ENCODE results near the gene SLC25A42.

SLC25A42 gene

DNA sequence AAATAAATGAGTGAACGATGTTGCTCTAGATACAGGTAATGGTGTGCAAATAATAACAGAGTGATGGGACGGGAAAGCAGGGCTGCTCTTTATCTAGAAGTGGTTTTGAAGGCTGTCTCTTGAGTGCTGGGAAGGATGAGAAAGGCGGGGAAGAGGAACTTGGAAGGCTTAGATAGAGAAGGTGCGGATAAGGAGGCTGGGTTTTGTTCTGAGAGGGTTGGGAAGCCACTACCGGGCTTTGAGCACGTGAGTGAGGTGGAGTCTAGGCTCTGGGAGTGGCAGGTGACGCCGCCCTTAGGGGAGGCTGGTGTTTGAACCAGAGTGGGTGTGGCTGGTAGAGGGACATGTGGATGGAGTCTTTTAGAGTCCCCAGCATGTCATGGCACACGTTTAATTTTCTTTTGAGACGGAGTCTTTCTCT lies 29.6 kb upstream of the SLC25A42 start:
- in situ Hi-C loops (cut with HindIII; ENCODE audit: low sequenced_read_pairs) = no loop called here
- peak; percentile 58 for DNase-seq (ENCODE audit: low read depth, low spot score)
- TF ChIP-seq, protein P1, sequence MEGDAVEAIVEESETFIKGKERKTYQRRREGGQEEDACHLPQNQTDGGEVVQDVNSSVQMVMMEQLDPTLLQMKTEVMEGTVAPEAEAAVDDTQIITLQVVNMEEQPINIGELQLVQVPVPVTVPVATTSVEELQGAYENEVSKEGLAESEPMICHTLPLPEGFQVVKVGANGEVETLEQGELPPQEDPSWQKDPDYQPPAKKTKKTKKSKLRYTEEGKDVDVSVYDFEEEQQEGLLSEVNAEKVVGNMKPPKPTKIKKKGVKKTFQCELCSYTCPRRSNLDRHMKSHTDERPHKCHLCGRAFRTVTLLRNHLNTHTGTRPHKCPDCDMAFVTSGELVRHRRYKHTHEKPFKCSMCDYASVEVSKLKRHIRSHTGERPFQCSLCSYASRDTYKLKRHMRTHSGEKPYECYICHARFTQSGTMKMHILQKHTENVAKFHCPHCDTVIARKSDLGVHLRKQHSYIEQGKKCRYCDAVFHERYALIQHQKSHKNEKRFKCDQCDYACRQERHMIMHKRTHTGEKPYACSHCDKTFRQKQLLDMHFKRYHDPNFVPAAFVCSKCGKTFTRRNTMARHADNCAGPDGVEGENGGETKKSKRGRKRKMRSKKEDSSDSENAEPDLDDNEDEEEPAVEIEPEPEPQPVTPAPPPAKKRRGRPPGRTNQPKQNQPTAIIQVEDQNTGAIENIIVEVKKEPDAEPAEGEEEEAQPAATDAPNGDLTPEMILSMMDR (IDR thresholded peaks at IDR 0.05; ENCODE audit: low read depth, low read length) = no peak
- H3K4me3 ChIP-seq (ENCODE audit: low read depth, low read length) = peak overlapping the region; percentile 95

DNA sequence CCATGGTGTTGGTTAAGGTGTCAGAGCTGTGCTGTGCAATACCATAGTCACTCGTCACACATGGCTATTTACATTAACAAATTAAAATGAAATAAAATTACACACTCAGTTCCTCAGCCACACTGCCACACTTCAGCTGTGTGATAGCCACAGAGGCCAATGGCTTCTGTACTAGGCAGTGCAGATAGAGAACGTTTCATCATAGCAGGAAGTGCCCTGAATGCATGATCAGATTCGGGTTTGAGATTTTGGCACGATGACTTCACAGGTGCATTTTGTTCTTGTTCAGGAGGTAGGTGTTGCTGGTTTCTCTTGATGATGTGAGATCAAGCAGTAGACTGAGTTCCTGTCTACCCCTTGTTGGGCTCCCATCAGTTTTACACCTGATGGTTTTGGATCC lies 23.9 kb upstream of the SLC25A42 start:
- in situ Hi-C loops (cut with HindIII; ENCODE audit: low sequenced_read_pairs) = no loop called here

DNA sequence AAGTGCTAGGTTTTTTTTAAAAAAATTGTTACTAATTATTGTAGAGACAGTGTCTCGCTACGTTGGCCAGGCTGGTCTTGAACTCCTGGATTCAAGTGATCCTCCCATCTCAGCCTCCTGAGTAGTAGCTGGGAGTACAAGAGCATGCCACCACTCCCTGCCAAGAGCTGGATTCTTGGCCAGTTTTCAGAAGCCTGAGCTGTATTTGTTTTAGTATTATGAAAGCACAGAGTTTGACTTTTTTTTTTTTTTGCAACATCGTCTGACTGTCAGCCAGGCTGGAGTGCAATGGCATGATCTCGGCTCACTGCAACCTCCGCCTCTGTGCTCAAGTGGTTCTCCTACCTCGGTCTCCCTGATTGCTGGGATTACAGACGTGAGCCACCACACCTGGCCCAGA lies 23.4 kb upstream of the SLC25A42 start:
- TF ChIP-seq, protein P1 (IDR thresholded peaks at IDR 0.05; ENCODE audit: low read depth, low read length) = no peak
- no peak overlapping the region for H3K4me3 ChIP-seq (ENCODE audit: low read depth, low read length)
- in situ Hi-C loops (cut with HindIII; ENCODE audit: low sequenced_read_pairs) = no loop called here
- DNase-seq (ENCODE audit: low read depth, low spot score) = peak; percentile 71

More for the DNA sequence above, 23.9 kb upstream of the SLC25A42 start:
- no peak for DNase-seq (ENCODE audit: low read depth, low spot score)
- H3K4me3 ChIP-seq (ENCODE audit: low read depth, low read length) = no peak overlapping the region
- TF ChIP-seq, protein P1 (IDR thresholded peaks at IDR 0.05; ENCODE audit: low read depth, low read length) = no peak

DNA sequence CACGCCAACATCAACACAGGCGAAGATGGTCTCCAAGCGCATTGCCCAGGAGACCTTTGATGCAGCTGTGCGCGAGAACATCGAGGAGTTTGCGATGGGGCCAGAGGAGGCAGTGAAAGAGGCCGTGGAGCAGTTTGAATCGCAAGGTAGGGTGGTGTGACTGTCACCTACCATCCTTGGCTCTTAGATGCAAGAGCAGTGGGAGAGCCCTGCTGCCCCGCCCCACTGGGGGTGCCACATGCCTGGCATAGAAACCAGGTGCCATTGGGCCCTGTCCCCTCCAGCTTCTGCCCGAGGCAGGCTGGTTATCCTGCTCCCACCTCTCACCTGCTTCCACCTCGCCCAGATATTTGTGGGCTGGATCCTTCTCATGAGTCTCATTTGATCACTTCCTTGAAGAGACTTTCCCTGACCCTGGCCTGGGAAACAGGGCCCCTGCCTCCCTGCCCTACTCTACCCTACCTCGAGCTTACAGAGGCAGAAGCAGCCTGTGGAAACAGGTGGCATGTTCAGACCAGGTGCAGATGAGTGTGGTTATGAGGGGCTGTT lies 21.0 kb upstream of the SLC25A42 start:
- H3K4me3 ChIP-seq (ENCODE audit: low read depth, low read length) = no peak overlapping the region
- in situ Hi-C loops (cut with HindIII; ENCODE audit: low sequenced_read_pairs) = no loop called here
- no peak for DNase-seq (ENCODE audit: low read depth, low spot score)
- TF ChIP-seq, protein P1 (IDR thresholded peaks at IDR 0.05; ENCODE audit: low read depth, low read length) = no peak

DNA sequence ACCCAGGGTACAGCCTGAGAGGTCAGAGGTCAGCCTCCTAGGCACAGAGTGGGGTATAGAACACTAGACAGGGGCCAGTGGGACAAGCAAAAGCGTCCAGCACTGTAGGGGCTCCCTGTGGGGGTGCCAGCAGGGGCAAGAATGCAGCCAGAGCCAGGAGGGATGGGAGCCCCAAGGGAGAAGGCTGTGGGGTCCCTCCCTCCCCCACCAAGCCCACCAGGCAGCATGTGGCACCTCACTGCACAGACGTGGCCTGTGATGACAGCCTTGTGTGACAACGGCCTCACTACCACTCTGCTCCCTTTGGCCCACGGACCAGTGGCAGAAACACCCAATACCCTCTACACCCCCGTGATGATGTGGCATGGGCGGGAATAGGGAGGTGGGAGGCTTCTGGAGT lies 20.3 kb upstream of the SLC25A42 start:
- H3K4me3 ChIP-seq (ENCODE audit: low read depth, low read length) = no peak overlapping the region
- in situ Hi-C loops (cut with HindIII; ENCODE audit: low sequenced_read_pairs) = no loop called here
- no peak for DNase-seq (ENCODE audit: low read depth, low spot score)
- TF ChIP-seq, protein P1 (IDR thresholded peaks at IDR 0.05; ENCODE audit: low read depth, low read length) = no peak

DNA sequence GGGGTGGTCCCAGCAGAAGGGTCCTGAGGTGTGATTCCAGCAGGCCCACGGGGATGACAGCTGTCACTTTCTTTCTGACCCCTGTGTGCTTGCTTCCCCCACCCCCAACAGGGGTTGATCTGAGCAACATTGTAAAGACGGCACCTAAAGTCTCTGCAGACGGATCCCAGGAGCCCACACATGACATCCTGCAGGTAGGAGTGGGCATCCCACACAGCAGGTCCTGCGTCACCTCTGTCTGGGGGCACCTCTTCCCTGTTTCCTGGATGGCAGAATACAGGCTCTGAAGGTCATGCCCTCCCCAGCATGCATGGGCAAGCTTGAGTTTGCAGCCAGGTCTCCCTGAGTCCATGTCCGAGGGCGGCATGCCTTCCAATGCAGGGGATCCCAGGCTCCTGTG lies 19.9 kb upstream of the SLC25A42 start:
- H3K4me3 ChIP-seq (ENCODE audit: low read depth, low read length) = no peak overlapping the region
- TF ChIP-seq, protein P1 (IDR thresholded peaks at IDR 0.05; ENCODE audit: low read depth, low read length) = no peak
- in situ Hi-C loops (cut with HindIII; ENCODE audit: low sequenced_read_pairs) = no loop called here
- no peak for DNase-seq (ENCODE audit: low read depth, low spot score)

DNA sequence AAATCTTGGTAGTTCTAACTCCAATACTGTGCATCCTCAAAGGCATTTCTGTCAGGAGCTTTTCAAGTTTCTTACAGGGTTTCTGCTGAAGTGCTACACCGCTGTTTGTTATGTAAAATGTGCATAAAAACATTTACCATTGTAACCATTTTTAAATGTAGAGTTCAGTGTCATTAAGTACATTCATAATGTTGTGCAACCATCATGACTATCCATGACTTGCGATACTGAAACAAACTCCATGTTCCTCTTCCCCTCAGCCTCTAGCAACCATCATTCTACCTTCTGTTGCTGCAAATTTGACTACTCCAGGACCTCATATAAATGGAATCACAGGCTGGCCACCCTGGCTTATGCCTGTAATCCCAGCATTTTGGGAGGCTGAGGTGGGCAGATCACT lies 14.4 kb upstream of the SLC25A42 start:
- H3K4me3 ChIP-seq (ENCODE audit: low read depth, low read length) = no peak overlapping the region
- TF ChIP-seq, protein P1 (IDR thresholded peaks at IDR 0.05; ENCODE audit: low read depth, low read length) = no peak
- DNase-seq (ENCODE audit: low read depth, low spot score) = no peak
- in situ Hi-C loops (cut with HindIII; ENCODE audit: low sequenced_read_pairs) = no loop called here

Data from astrocyte of the spinal cord (primary cell).